ENCODE data around the gene DDX1.

DNA sequence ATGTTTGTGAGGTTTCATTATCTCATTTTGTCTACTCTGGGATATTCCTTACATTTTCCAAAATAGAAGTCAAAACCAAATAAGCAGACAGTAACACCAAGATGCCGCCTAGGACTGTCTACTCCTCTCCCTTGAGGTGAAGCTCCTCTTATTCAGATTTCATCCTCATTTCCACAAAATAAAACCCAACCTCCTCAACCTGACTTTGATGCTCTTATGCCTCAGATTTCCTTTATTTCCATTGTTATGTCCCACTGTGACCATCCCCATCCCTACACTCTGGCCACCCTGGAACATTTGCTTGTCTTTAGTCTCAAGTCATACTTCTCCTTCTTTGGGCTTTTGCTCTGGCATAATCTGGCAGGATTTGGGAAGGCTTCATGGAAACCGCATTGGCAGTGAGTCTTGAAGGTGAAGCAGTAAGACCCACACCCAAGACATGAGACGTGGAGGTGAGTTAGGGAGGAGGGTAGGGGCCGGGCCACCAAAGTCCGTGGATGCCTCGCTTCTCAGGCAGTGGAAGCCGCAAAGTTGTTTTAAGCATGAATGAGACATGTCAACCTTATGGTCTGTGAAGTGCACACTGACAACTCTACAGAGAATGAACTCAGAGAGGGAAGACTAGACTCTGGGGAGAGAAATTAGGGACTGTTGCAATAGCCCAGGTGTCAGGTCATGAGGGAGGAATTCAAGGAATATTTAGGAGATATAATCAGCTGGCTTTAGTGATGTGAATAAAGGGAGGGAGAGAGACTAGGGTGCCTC lies 63.6 kb downstream of the DDX1 start:
- TF ChIP-seq, protein P1, sequence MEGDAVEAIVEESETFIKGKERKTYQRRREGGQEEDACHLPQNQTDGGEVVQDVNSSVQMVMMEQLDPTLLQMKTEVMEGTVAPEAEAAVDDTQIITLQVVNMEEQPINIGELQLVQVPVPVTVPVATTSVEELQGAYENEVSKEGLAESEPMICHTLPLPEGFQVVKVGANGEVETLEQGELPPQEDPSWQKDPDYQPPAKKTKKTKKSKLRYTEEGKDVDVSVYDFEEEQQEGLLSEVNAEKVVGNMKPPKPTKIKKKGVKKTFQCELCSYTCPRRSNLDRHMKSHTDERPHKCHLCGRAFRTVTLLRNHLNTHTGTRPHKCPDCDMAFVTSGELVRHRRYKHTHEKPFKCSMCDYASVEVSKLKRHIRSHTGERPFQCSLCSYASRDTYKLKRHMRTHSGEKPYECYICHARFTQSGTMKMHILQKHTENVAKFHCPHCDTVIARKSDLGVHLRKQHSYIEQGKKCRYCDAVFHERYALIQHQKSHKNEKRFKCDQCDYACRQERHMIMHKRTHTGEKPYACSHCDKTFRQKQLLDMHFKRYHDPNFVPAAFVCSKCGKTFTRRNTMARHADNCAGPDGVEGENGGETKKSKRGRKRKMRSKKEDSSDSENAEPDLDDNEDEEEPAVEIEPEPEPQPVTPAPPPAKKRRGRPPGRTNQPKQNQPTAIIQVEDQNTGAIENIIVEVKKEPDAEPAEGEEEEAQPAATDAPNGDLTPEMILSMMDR (IDR thresholded peaks at IDR 0.05), result no peak
- TF ChIP-seq POLR2A (IDR thresholded peaks at IDR 0.05; ENCODE audit: low read depth) (no peak), EP300 (IDR thresholded peaks at IDR 0.05) (no peak), POLR2AphosphoS5 (IDR thresholded peaks at IDR 0.05) (no peak)

All from esophagus muscularis mucosa (tissue), 4 donors.